Body of pancreas (tissue), 4 donors: ENCODE results near the gene KIF1B. TPM values are rescaled to one million over a fixed set of nuclear protein-coding genes. Genes with fewer than 3 reads are reported as not detected.

Source experiments
- ATAC-seq: fragments of 150-250 bp; one replicate; pipeline ENCODE4 v1.9.1; 2016
- DNase-seq, 4 donors: peaks; one replicate each; pipeline ENCODE4 v3.0.0-alpha.2; 2019
- H3K27ac ChIP-seq, 4 donors: fragments of 200-600 bp; sonication (generic); 1 replicate in 3 of 4; 2 replicates in 1 of 4; pipeline versions ENCODE4 v1.5.1 to v1.6.1; 2016 to 2019; ENCODE audit warnings: mild to moderate bottlenecking in 1 of 4, mixed read lengths in 1 of 4, moderate library complexity in 1 of 4
- H3K27me3 ChIP-seq, 2 donors: fragments of 200-600 bp; sonication (generic); one replicate each; pipeline ENCODE4 v1.6.0; 2016; ENCODE audit warnings: mild to moderate bottlenecking in 1 of 2
- H3K36me3 ChIP-seq, 2 donors: fragments of 200-600 bp; sonication (generic); replicated peaks in 1 of 2; 2 replicates each; pipeline ENCODE4 v1.5.1; 2016; ENCODE audit warnings: low read depth in 2 of 2; ENCODE audit not compliant: insufficient read depth in 1 of 2
- H3K4me1 ChIP-seq: fragments of 200-600 bp; sonication (generic); one replicate; pipeline ENCODE4 v1.6.0; 2016
- H3K4me3 ChIP-seq, 2 donors: fragments of 200-600 bp; sonication (generic); 1 replicate in 1 of 2; 2 replicates in 1 of 2; pipeline ENCODE4 v1.5.1; 2016 to 2019
- H3K9me3 ChIP-seq, 3 donors: fragments of 200-600 bp; sonication (generic); 1 replicate in 2 of 3; 2 replicates in 1 of 3; pipeline ENCODE4 v1.5.1; 2016
- POLR2A ChIP-seq, 3 donors: fragments of 450-650 bp; IDR thresholded peaks; one replicate each; pipeline ENCODE4 v1.6.1; 2016; ENCODE audit warnings: antibody characterized with exemption in 3 of 3, mild to moderate bottlenecking in 2 of 3
- WGBS, 2 donors: methylation state at CpG; one replicate each; pipeline ENCODE4 v1.1.5; 2017; 5-methylcytosine and 5-hydroxymethylcytosine counted together
- intact Hi-C: fragments of 100-400 bp; cut with DNase I; formaldehyde crosslinking; loops from one replicate; pipeline ENCODE4 v1.15.1; 2023
- total RNA-seq, 2 donors: library from RNA; depleted of rRNA; stranded (reverse); fragments of >200 nt; gene quantifications; one replicate each; pipeline ENCODE4 v1.1.0, GENCODE V29; 2016
- TF ChIP-seq, protein P1 (sequence below), 7 experiments: fragments of 450-650 bp in 4 of 7; fragments of 200-600 bp in 3 of 7; sonication (generic) in 3 of 7; IDR thresholded peaks; one replicate each; pipeline ENCODE4 v1.5.1; 2016 to 2019; ENCODE audit warnings: antibody characterized with exemption in 7 of 7

The KIF1B gene, protein sequence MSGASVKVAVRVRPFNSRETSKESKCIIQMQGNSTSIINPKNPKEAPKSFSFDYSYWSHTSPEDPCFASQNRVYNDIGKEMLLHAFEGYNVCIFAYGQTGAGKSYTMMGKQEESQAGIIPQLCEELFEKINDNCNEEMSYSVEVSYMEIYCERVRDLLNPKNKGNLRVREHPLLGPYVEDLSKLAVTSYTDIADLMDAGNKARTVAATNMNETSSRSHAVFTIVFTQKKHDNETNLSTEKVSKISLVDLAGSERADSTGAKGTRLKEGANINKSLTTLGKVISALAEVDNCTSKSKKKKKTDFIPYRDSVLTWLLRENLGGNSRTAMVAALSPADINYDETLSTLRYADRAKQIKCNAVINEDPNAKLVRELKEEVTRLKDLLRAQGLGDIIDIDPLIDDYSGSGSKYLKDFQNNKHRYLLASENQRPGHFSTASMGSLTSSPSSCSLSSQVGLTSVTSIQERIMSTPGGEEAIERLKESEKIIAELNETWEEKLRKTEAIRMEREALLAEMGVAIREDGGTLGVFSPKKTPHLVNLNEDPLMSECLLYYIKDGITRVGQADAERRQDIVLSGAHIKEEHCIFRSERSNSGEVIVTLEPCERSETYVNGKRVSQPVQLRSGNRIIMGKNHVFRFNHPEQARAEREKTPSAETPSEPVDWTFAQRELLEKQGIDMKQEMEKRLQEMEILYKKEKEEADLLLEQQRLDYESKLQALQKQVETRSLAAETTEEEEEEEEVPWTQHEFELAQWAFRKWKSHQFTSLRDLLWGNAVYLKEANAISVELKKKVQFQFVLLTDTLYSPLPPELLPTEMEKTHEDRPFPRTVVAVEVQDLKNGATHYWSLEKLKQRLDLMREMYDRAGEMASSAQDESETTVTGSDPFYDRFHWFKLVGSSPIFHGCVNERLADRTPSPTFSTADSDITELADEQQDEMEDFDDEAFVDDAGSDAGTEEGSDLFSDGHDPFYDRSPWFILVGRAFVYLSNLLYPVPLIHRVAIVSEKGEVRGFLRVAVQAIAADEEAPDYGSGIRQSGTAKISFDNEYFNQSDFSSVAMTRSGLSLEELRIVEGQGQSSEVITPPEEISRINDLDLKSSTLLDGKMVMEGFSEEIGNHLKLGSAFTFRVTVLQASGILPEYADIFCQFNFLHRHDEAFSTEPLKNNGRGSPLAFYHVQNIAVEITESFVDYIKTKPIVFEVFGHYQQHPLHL (N-terminal part only)
- 10 to 100 TPM; 39.2 to 46.8 TPM for total RNA-seq

DNA sequence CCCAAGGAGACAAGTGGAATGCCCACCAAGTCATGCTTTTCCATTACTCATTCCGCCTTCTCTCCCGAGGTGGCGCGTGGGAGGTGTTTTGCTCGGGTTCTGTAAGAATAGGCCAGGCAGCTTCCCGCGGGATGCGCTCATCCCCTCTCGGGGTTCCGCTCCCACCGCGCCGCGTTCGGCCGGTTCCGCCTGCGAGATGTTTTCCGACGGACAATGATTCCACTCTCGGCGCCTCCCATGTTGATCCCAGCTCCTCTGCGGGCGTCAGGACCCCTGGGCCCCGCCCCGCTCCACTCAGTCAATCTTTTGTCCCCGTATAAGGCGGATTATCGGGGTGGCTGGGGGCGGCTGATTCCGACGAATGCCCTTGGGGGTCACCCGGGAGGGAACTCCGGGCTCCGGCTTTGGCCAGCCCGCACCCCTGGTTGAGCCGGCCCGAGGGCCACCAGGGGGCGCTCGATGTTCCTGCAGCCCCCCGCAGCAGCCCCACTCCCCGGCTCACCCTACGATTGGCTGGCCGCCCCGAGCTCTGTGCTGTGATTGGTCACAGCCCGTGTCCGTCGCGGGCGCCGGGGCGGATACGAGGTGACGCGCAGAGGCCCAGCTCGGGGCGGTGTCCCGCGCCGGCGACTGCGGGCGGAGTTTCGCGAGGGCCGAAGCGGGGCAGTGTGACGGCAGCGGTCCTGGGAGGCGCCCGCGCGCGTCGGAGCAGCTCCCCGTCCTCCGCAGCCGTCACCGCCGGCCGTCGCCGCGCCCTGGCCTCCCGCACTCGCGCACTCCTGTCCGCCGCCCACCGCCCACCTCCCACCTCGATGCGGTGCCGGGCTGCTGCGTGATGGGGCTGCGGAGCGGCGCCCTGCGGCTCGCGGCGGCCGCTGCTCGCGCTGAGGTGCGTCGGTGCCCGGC lies at the start of gene KIF1B:
TSS of gene KIF1B (plus strand) at position 666 of the 906 bp plus-strand sequence. CDS start 21,759 bp downstream, outside the sequence.
- intact Hi-C loops: no loop called here
- Histone ChIP-seq H3K4me3 (peak within 1 kb of the TSS; percentile 44 to 51), H3K9me3 (no peaks in the 10 kb centered on the region), H3K4me1 (peaks cover 22% of the 10 kb centered on the region), H3K36me3 (no peaks in the 10 kb centered on the region), H3K27me3 (no peaks in the 10 kb centered on the region), H3K27ac (peak within 1 kb of the TSS; percentile 86 to 97 (median 94))
- DNase-seq: peak; percentile 98 to 99 (median 99)
- TF ChIP-seq, protein P1, sequence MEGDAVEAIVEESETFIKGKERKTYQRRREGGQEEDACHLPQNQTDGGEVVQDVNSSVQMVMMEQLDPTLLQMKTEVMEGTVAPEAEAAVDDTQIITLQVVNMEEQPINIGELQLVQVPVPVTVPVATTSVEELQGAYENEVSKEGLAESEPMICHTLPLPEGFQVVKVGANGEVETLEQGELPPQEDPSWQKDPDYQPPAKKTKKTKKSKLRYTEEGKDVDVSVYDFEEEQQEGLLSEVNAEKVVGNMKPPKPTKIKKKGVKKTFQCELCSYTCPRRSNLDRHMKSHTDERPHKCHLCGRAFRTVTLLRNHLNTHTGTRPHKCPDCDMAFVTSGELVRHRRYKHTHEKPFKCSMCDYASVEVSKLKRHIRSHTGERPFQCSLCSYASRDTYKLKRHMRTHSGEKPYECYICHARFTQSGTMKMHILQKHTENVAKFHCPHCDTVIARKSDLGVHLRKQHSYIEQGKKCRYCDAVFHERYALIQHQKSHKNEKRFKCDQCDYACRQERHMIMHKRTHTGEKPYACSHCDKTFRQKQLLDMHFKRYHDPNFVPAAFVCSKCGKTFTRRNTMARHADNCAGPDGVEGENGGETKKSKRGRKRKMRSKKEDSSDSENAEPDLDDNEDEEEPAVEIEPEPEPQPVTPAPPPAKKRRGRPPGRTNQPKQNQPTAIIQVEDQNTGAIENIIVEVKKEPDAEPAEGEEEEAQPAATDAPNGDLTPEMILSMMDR (IDR thresholded peaks at IDR 0.05): peak; percentile 97 to 99 (median 98)
- peak; percentile 81 to 99 (median 88) for TF ChIP-seq POLR2A (IDR thresholded peaks at IDR 0.05)
- ATAC-seq: peak; percentile 94
- 0% methylated on average over 21 to 77 of the region's 107 CpGs for WGBS, 2 donors

DNA sequence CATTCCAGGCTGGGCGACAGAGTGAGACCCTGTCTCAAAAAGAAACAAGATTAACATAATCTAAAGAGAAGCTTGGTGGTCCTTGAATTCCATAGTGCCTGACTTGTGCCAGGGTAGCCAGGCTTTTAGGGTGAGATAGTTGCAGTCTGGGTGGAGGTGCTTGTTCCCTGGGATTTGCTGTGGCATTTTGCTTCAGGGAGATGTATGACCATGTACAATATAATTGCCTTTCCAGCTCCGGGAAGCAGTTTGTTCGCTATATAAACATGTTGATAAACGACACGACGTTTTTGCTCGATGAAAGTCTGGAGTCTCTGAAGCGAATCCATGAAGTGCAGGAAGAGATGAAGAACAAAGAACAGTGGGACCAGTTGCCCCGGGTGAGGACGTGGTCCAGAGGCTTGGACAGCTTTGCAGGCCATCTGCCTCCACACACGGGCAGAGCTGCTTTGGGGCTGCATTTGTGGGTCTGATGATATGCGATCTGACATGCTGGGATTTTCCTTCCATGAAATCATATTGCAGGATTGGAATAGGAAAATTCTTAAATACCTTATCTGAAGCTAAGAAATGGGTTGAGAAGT lies 49.4 kb upstream of the KIF1B start:
- TF ChIP-seq, protein P1 (IDR thresholded peaks at IDR 0.05): no peak
- no peak for TF ChIP-seq POLR2A (IDR thresholded peaks at IDR 0.05)
- DNase-seq (no peak), ATAC-seq (no peak)
- Histone ChIP-seq H3K27me3 (no peaks in the 10 kb centered on the region), H3K4me1 (peaks cover 20% of the 10 kb centered on the region), H3K4me3 (no peak overlapping the region), H3K36me3 (peaks cover 0 to 3% of the 10 kb centered on the region in 2 donors), H3K9me3 (no peaks in the 10 kb centered on the region), H3K27ac (peak overlapping the region in 3 of 4 donors; percentile 7 to 67 (median 63))
- 61 to 77% methylated on average over 12 of the region's 12 CpGs for WGBS, 2 donors
- intact Hi-C loops: no loop called here

DNA sequence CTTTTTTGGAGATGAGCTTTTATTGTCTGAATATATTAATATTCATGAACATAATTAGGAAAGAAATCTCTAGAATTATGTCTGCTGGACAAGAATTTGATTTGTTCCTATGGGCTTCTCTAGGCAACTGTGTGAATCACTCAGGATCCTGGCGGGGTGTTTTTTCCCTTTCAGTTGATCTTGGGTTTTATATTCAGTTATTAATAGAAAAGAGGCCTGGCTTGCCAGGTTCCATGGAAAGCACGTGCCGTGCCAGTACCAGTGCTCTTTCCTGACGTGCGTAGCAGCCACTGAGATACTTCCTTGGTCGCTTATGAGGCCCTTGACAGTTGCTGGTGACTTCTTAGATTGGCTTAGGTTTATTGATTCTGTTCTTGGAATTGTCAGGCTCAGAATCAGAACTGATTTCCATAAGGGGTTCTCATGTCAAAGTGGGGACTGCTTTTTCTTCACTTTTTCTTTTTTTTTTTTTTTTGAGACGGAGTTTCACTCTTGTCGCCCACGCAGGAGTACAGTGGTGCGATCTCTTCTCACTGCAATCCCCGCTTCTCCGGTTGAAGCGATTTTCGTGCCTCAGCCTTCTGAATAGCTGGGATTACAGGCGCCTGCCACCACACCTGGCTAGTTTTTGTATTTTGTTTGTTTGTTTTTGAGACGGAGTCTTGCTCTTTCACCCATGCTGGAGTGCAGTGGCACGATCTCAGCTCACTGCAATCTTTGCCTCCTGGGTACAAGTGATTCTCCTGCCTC lies 48.7 kb upstream of the KIF1B start:
- no peaks in the 10 kb centered on the region for H3K27me3 ChIP-seq
- DNase-seq: peak; percentile 16 to 50 (median 42)
- peaks cover 0 to 3% of the 10 kb centered on the region in 2 donors for H3K36me3 ChIP-seq
- peak; percentile 45 for ATAC-seq
- 70 to 86% methylated on average over 17 of the region's 17 CpGs for WGBS, 2 donors
- intact Hi-C loops: no loop called here
- peaks cover 20% of the 10 kb centered on the region for H3K4me1 ChIP-seq
- H3K27ac ChIP-seq: peak overlapping the region in 2 of 4 donors; percentile 7 to 63
- TF ChIP-seq, protein P1 (IDR thresholded peaks at IDR 0.05): no peak
- no peak for TF ChIP-seq POLR2A (IDR thresholded peaks at IDR 0.05)
- no peaks in the 10 kb centered on the region for H3K9me3 ChIP-seq
- no peak overlapping the region for H3K4me3 ChIP-seq
